ENCODE data around the gene FAM163A. TPM values are rescaled to one million over a fixed set of nuclear protein-coding genes. Genes with fewer than 3 reads are reported as not detected.
"Not testable (repeated sequence)": the region's sequence is repeated elsewhere in the genome, so short reads cannot be mapped to it uniquely, and the experiment has no call there.

FAM163A gene
- not detected for polyA plus RNA-seq (ENCODE audit: low read depth in 6 of 6)

DNA sequence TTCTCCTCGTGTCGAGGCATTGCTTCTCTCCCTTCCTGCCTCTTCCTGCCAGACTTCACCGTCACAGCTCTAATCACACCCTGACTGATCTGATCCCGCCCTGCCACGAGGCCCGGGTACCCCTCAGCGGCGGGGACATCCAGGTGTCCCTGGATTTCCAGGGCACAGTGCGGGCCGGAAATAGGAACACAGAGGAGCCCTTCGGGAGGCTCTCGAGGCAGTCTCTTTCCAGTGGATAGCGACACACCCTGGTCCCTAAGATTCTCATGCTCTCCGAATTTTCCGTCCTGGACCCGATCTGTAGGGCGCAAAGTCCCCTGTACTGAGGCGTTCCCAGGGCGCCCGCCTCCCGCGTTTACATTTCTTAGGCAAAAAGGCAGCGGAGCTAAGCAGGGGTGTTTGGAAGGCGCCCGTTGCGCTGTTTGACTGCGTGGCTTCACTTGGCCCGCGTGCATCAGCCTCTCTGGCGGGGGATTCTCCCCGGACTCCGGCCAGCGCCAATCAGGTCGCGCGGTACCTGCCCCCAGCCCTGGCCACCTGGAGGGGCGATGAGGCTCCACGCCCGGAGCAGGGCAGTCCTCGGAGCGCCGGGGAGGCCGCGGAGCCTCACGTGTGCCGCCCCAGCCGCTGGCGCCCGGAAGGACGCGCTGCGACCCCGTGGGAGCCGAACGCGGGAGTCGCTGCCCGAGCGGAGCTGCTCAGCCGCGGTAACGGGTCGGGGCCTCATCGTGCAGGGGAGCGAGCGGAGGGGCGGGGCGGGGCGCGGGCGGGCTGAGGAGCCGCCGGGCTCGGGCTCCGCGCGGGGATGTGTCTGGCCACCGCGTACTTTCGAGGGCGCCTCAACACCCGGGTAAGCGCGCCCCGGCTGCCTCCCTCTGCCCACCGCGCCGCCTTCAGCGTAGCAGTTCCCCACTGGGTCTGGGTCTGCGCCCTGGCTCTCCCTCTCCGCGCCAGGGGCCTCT lies at the start of gene FAM163A:
Gene FAM163A, plus strand, starts transcription at position 575 of the 962 bp plus-strand sequence. CDS start 69,807 bp downstream, outside the sequence.
- Mint-ChIP-seq H3K27ac (no peak within 1 kb of the TSS), H3K4me1 (peaks cover 0 to 11% (median 10%) of the 10 kb centered on the region in 3 donors)
- ATAC-seq (ENCODE audit: low read depth in 2 of 2), result no peak

GRCh38 chr1:179694530-179694929 lies 48.6 kb upstream of the FAM163A start:
- not testable (repeated sequence) for H3K4me3 Mint-ChIP-seq; H3K4me1 Mint-ChIP-seq; ATAC-seq (ENCODE audit: low read depth in 2 of 2); H3K36me3 Mint-ChIP-seq; H3K27ac Mint-ChIP-seq; DNase-seq
- peaks cover 15 to 54% (median 44%) of the 10 kb centered on the region in 3 donors for H3K27me3 Mint-ChIP-seq
- peaks cover under 1 to 15% (median 6%) of the 10 kb centered on the region in 7 donors for H3K9me3 Mint-ChIP-seq

More for the DNA sequence above, at the start of gene FAM163A:
- H3K27me3 Mint-ChIP-seq, result peaks cover 57 to 78% (median 75%) of the 10 kb centered on the region in 3 donors
- no peak for DNase-seq
- H3K4me3 Mint-ChIP-seq, result peak within 1 kb of the TSS in 4 of 8 donors; percentile 40 to 65 (median 44)
- peaks cover 0 to 14% (median 2%) of the 10 kb centered on the region in 7 donors for H3K9me3 Mint-ChIP-seq
- H3K36me3 Mint-ChIP-seq, result no peaks in the 10 kb centered on the region

- no peaks in the 10 kb centered on the region for H3K36me3 Mint-ChIP-seq
- no peak for DNase-seq
- no peaks in the 10 kb centered on the region for H3K4me1 Mint-ChIP-seq
- H3K4me3 Mint-ChIP-seq, result no peak overlapping the region
- H3K27me3 Mint-ChIP-seq, result peaks cover 10 to 17% (median 10%) of the 10 kb centered on the region in 3 donors
- peaks cover 0 to 10% (median 4%) of the 10 kb centered on the region in 7 donors for H3K9me3 Mint-ChIP-seq
- H3K27ac Mint-ChIP-seq, result no peak overlapping the region
- no peak for ATAC-seq (ENCODE audit: low read depth in 2 of 2)
Observed at GRCh38 chr1:179702946-179703539, 40.0 kb upstream of the FAM163A start.

DNA sequence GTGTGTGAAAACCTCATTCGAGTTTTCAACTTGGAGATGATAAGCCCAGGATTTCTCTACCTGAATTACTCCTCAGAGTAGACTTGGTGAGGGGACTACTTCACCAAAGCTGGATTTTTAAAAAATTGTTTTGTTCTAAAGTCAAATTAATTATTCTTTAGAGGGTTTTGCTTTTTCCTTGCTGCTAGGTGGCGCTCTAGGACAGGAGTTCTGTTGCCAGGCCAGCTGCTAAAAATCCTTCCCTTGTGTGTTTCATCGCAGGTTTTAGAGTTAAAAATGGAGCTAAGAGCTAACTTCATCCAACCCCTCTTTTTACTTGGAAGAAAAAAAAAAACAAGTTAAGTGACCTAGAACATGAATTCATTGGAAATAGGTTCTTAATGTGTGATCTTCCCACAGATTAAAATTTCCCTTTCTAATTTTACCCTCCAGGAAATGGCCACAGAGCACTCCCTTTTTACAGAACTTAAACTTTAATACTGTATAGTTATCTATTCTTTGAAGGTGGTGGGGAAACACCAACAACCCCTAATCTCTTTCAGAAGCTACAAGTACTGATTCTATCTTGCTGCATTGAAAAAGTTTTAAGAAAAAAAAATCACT lies 36.7 kb upstream of the FAM163A start:
- H3K27ac Mint-ChIP-seq, result no peak overlapping the region
- no peaks in the 10 kb centered on the region for H3K9me3 Mint-ChIP-seq
- peak; percentile 16 for DNase-seq
- H3K4me3 Mint-ChIP-seq, result no peak overlapping the region
- no peak for ATAC-seq (ENCODE audit: low read depth in 2 of 2)
- no peaks in the 10 kb centered on the region for H3K36me3 Mint-ChIP-seq
- peaks cover 0 to 5% (median 0%) of the 10 kb centered on the region in 3 donors for H3K4me1 Mint-ChIP-seq
- H3K27me3 Mint-ChIP-seq, result peaks cover 7 to 30% (median 13%) of the 10 kb centered on the region in 3 donors

DNA sequence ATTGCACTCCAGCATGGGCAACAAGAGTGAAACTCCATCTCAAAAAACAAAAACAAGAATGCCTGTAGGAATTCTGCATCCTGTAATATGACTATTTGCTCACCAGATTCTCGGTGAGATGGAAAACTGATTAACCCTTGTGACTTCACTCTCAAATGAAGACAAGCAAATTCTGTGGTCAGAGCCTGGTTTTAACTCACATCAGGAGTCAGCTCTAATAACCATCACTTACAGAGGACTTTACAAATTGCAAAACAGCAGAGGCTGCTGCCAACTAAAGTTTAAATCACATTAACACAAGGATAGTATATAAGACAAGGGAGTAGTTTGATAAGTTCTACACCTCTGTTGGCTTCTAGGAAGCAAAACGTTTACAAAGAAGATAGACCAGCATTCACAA lies 35.7 kb upstream of the FAM163A start:
- DNase-seq (no peak), ATAC-seq (ENCODE audit: low read depth in 2 of 2) (no peak)
- Mint-ChIP-seq H3K27me3 (peaks cover 13 to 30% (median 16%) of the 10 kb centered on the region in 3 donors), H3K4me1 (peaks cover 0 to 5% (median 0%) of the 10 kb centered on the region in 3 donors), H3K4me3 (no peak overlapping the region), H3K27ac (no peak overlapping the region), H3K9me3 (peaks cover 0 to 7% (median 4%) of the 10 kb centered on the region in 7 donors), H3K36me3 (no peaks in the 10 kb centered on the region)

GRCh38 chr1:179708434-179709195 lies 34.5 kb upstream of the FAM163A start:
- no peak overlapping the region for H3K27ac Mint-ChIP-seq
- H3K4me3 Mint-ChIP-seq, result no peak overlapping the region
- ATAC-seq (ENCODE audit: low read depth in 2 of 2), result no peak
- peaks cover 0 to 5% (median 0%) of the 10 kb centered on the region in 3 donors for H3K4me1 Mint-ChIP-seq
- H3K36me3 Mint-ChIP-seq, result no peaks in the 10 kb centered on the region
- H3K27me3 Mint-ChIP-seq, result peaks cover 6 to 22% (median 16%) of the 10 kb centered on the region in 3 donors
- DNase-seq, result no peak
- peaks cover 0 to 15% (median 11%) of the 10 kb centered on the region in 7 donors for H3K9me3 Mint-ChIP-seq

GRCh38 chr1:179709841-179710329 lies 33.2 kb upstream of the FAM163A start:
- ATAC-seq (ENCODE audit: low read depth in 2 of 2) (peak; percentile 62 to 64), DNase-seq (peak; percentile 3)
- H3K27me3 Mint-ChIP-seq, result peaks cover 6 to 20% (median 16%) of the 10 kb centered on the region in 3 donors
- no peak overlapping the region for H3K4me3 Mint-ChIP-seq
- peaks cover 0 to 5% (median 0%) of the 10 kb centered on the region in 3 donors for H3K4me1 Mint-ChIP-seq
- H3K27ac Mint-ChIP-seq, result peak overlapping the region in 1 of 6 donors; percentile 27
- H3K36me3 Mint-ChIP-seq, result peaks cover 0 to 8% of the 10 kb centered on the region in 2 donors
- peaks cover 8 to 28% (median 20%) of the 10 kb centered on the region in 7 donors for H3K9me3 Mint-ChIP-seq

DNA sequence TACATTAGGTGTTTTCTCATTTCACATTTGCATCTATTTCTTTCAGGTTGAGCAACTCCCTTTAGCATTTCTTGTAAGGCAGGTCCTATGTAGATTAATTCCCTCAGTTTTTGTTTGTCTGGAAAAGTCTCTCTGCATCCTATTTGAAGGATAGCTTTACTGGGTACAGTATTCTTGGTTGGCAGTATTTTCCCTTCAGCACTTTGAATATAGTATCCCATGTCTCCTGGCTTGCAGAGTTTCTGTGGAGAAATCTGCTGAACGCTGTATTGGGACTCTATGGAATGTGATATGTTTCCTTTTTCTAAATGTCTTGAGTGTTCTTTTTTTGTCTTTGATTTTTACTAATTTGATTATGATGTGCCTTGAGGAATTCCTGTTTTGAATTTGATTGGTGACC lies 28.9 kb upstream of the FAM163A start:
- Mint-ChIP-seq H3K9me3 (peaks cover 18 to 69% (median 50%) of the 10 kb centered on the region in 7 donors), H3K4me3 (no peak overlapping the region), H3K4me1 (peaks cover 0 to 5% (median 0%) of the 10 kb centered on the region in 3 donors), H3K27me3 (peaks cover 11 to 14% (median 11%) of the 10 kb centered on the region in 3 donors), H3K36me3 (peaks cover 0 to 50% of the 10 kb centered on the region in 2 donors), H3K27ac (no peak overlapping the region)
- DNase-seq, result no peak
- ATAC-seq (ENCODE audit: low read depth in 2 of 2), result no peak

DNA sequence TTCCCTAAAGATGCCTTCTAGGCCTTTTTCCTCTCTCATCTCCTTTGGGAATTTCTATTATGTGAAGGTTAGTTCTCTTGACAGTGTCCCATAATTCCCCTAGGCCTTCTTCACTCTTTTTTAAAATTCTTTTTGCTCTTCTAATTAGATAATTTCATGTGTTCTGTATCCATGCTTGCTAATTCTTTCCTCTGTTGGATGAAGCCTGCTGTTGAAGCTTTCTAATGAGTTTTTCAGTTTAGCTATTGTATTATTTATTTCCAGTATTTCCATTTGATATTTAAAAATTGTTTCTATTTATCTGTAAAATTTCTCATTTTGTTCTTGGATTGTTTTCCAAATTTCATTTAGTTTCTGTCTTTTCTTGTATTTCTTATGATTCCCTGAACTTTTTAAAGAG lies 28.5 kb upstream of the FAM163A start:
- Mint-ChIP-seq H3K9me3 (peaks cover 18 to 74% (median 54%) of the 10 kb centered on the region in 7 donors), H3K27me3 (peaks cover 9 to 11% (median 9%) of the 10 kb centered on the region in 3 donors), H3K4me3 (no peak overlapping the region), H3K36me3 (peaks cover 0 to 55% of the 10 kb centered on the region in 2 donors), H3K27ac (no peak overlapping the region), H3K4me1 (peaks cover 0 to 3% (median 0%) of the 10 kb centered on the region in 3 donors)
- ATAC-seq (ENCODE audit: low read depth in 2 of 2) (no peak), DNase-seq (no peak)

- no peak overlapping the region for H3K4me3 Mint-ChIP-seq
- no peaks in the 10 kb centered on the region for H3K4me1 Mint-ChIP-seq
- ATAC-seq (ENCODE audit: low read depth in 2 of 2) (no peak), DNase-seq (no peak)
- H3K27me3 Mint-ChIP-seq, result peaks cover 0 to 13% (median 11%) of the 10 kb centered on the region in 3 donors
- peaks cover 0 to 54% of the 10 kb centered on the region in 2 donors for H3K36me3 Mint-ChIP-seq
- H3K9me3 Mint-ChIP-seq, result peaks cover 21 to 82% (median 57%) of the 10 kb centered on the region in 7 donors
- H3K27ac Mint-ChIP-seq, result no peak overlapping the region
Observed at GRCh38 chr1:179719272-179719671, 23.8 kb upstream of the FAM163A start.

DNA sequence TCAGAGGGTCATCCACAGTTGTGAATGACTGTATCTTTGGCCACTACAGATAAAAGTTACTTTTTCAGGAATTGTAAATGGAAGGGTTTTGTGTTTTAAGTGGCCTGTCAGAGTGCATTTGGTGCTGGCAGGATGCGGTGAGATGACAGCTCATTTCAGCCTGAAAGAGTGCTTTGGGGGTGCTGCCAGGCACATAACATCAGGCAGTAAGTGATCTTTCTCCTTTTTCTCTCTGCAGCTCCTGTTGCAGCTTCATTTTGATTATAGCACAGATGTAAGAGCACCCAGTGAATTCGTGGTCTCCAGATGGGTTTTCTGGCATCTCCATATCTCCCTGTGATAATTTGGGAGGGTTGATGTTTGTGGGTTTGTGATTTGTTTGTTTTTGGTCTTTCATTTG lies 14.8 kb upstream of the FAM163A start:
- Mint-ChIP-seq H3K27me3 (peaks cover 9 to 24% (median 10%) of the 10 kb centered on the region in 3 donors), H3K27ac (no peak overlapping the region), H3K36me3 (no peaks in the 10 kb centered on the region), H3K9me3 (peaks cover 0 to 2% (median 0%) of the 10 kb centered on the region in 7 donors), H3K4me3 (no peak overlapping the region), H3K4me1 (no peaks in the 10 kb centered on the region)
- ATAC-seq (ENCODE audit: low read depth in 2 of 2), result no peak
- DNase-seq, result no peak

DNA sequence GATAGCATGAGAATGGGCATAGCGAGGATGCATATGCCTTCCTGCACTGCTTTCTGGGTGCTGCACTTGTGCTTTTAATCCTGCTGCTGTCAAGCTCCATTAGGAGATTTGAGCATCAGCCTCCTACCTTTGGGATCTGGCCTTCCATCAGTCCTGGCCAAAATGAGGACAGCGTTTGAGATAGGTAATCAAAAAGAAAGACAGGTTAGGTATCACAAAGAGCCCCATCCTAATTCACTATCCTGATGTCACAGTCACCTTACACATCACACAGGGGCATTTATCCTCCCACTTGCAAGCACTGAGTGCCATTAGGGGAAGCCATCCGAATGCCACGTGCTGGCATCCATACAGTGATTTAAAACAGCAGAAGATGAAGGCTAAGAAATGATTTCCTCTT lies 13.2 kb upstream of the FAM163A start:
- H3K27ac Mint-ChIP-seq, result no peak overlapping the region
- peaks cover 19 to 29% (median 21%) of the 10 kb centered on the region in 3 donors for H3K27me3 Mint-ChIP-seq
- H3K4me3 Mint-ChIP-seq, result no peak overlapping the region

More for the DNA sequence above, 13.2 kb upstream of the FAM163A start:
- Mint-ChIP-seq H3K9me3 (no peaks in the 10 kb centered on the region), H3K36me3 (no peaks in the 10 kb centered on the region), H3K4me1 (no peaks in the 10 kb centered on the region)
- ATAC-seq (ENCODE audit: low read depth in 2 of 2), result no peak
- no peak for DNase-seq

Measured in naive B cell (primary cell).